ENCODE results near the gene SORBS1.

SORBS1 gene

DNA sequence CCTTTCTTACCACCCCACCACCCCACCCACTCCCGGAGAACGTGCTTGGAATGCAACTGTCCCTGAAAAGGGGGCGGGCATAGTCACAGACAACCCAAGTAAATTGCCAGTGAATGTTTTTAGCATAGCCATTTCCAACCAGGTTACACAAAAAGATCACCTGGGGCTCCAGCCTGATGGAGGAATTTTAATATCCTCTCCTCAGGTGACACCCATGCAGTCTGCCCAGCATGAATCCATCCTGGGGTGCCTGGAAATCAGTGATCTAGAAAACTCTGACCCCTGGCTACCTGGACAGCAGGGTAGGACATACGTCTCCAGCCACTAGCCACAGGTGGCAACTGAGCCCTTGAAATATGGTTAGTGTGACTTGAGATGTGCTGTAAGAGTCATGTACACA is 61.1 kb downstream of the SORBS1 start:
- Histone ChIP-seq H3K27me3 (ENCODE audit: insufficient read depth, poor library complexity, severe bottlenecking) (no peaks in the 10 kb centered on the region), H3K27ac (replicated peaks) (no peak overlapping the region), H3K4me3 (replicated peaks; ENCODE audit: insufficient read depth, low read length) (no peak overlapping the region)
- no peak for DNase-seq (ENCODE audit: low read depth in 1 of 2, low spot score in 1 of 2)
- TF ChIP-seq, protein P1, sequence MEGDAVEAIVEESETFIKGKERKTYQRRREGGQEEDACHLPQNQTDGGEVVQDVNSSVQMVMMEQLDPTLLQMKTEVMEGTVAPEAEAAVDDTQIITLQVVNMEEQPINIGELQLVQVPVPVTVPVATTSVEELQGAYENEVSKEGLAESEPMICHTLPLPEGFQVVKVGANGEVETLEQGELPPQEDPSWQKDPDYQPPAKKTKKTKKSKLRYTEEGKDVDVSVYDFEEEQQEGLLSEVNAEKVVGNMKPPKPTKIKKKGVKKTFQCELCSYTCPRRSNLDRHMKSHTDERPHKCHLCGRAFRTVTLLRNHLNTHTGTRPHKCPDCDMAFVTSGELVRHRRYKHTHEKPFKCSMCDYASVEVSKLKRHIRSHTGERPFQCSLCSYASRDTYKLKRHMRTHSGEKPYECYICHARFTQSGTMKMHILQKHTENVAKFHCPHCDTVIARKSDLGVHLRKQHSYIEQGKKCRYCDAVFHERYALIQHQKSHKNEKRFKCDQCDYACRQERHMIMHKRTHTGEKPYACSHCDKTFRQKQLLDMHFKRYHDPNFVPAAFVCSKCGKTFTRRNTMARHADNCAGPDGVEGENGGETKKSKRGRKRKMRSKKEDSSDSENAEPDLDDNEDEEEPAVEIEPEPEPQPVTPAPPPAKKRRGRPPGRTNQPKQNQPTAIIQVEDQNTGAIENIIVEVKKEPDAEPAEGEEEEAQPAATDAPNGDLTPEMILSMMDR (IDR thresholded peaks at IDR 0.05; ENCODE audit: insufficient read depth, low read length): no peak
- TF ChIP-seq, protein P2, sequence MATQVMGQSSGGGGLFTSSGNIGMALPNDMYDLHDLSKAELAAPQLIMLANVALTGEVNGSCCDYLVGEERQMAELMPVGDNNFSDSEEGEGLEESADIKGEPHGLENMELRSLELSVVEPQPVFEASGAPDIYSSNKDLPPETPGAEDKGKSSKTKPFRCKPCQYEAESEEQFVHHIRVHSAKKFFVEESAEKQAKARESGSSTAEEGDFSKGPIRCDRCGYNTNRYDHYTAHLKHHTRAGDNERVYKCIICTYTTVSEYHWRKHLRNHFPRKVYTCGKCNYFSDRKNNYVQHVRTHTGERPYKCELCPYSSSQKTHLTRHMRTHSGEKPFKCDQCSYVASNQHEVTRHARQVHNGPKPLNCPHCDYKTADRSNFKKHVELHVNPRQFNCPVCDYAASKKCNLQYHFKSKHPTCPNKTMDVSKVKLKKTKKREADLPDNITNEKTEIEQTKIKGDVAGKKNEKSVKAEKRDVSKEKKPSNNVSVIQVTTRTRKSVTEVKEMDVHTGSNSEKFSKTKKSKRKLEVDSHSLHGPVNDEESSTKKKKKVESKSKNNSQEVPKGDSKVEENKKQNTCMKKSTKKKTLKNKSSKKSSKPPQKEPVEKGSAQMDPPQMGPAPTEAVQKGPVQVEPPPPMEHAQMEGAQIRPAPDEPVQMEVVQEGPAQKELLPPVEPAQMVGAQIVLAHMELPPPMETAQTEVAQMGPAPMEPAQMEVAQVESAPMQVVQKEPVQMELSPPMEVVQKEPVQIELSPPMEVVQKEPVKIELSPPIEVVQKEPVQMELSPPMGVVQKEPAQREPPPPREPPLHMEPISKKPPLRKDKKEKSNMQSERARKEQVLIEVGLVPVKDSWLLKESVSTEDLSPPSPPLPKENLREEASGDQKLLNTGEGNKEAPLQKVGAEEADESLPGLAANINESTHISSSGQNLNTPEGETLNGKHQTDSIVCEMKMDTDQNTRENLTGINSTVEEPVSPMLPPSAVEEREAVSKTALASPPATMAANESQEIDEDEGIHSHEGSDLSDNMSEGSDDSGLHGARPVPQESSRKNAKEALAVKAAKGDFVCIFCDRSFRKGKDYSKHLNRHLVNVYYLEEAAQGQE (IDR thresholded peaks at IDR 0.05; ENCODE audit: insufficient replicate concordance, low read depth): no peak
- TF ChIP-seq GABPA (IDR thresholded peaks at IDR 0.05; ENCODE audit: low read depth) (no peak), SPI1 (IDR thresholded peaks at IDR 0.05; ENCODE audit: borderline replicate concordance, low read depth) (no peak), POLR2AphosphoS5 (IDR thresholded peaks at IDR 0.05; ENCODE audit: low read depth) (no peak)

DNA sequence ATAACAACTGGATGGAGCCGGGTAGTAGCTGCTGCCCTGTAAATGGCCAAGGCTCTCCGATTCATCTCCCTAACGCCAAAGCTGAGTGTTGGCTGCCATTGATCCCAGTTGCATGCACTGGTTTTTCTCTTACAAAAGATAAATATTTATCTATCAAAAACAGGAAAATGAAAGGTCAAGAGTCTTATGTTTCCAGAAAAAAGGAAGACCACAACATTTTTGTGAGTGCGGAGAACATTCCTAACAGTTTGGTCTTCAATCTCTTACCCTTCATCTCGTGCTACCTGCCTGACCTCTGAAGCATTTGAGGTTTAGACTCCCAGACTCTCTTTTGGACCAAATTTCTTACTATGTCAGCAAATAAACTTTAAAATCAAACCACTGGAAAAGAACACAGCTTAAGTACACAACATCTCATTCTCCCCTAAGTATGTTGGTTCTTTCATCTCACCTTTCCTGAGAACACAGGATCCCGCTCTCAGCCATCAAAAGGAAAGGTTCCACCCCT is 61.6 kb downstream of the SORBS1 start:
- TF ChIP-seq, protein P1 (IDR thresholded peaks at IDR 0.05; ENCODE audit: insufficient read depth, low read length): no peak
- TF ChIP-seq, protein P2 (IDR thresholded peaks at IDR 0.05; ENCODE audit: insufficient replicate concordance, low read depth): no peak
- no peak for TF ChIP-seq POLR2AphosphoS5 (IDR thresholded peaks at IDR 0.05; ENCODE audit: low read depth)
- no peak for TF ChIP-seq GABPA (IDR thresholded peaks at IDR 0.05; ENCODE audit: low read depth)
- H3K4me3 ChIP-seq (replicated peaks; ENCODE audit: insufficient read depth, low read length): no peak overlapping the region
- no peaks in the 10 kb centered on the region for H3K27me3 ChIP-seq (ENCODE audit: insufficient read depth, poor library complexity, severe bottlenecking)
- H3K27ac ChIP-seq (replicated peaks): no peak overlapping the region
- no peak for DNase-seq (ENCODE audit: low read depth in 1 of 2, low spot score in 1 of 2)

DNA sequence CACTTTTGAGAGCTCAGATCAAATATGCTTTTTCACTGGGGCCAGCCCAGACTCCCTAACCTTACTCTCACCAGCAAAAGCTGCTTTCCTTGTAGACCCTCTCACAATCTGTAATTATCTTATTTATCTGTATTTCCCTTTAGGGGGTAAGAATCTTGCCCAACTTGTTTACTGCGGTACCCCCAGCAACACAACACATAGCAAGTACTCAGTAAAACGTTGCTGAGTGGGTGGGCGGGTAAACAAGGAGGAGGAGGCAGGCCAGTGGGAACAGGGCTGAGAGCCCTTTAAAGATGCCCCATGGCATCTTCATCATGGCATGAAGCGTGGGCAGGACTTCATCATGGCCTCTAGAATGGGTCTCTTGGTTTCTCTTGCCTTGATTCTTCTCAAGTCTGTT is 64.2 kb downstream of the SORBS1 start:
- DNase-seq (ENCODE audit: low read depth in 1 of 2, low spot score in 1 of 2): no peak
- TF ChIP-seq, protein P1 (IDR thresholded peaks at IDR 0.05; ENCODE audit: insufficient read depth, low read length): no peak
- TF ChIP-seq, protein P2 (IDR thresholded peaks at IDR 0.05; ENCODE audit: insufficient replicate concordance, low read depth): no peak
- no peak for TF ChIP-seq POLR2AphosphoS5 (IDR thresholded peaks at IDR 0.05; ENCODE audit: low read depth)
- no peak for TF ChIP-seq GABPA (IDR thresholded peaks at IDR 0.05; ENCODE audit: low read depth)
- TF ChIP-seq SPI1 (IDR thresholded peaks at IDR 0.05; ENCODE audit: borderline replicate concordance, low read depth): no peak
- no peak overlapping the region for H3K4me3 ChIP-seq (replicated peaks; ENCODE audit: insufficient read depth, low read length)
- no peak overlapping the region for H3K27ac ChIP-seq (replicated peaks)
- H3K27me3 ChIP-seq (ENCODE audit: insufficient read depth, poor library complexity, severe bottlenecking): no peaks in the 10 kb centered on the region
